AG09309 (cell line): ENCODE data around the gene ELSPBP1.

Experiments used
- DNase-seq: peaks from one replicate; pipeline ENCODE4 v3.0.0-alpha.2; 2010; ENCODE audit warnings: low read depth
- H3K4me3 ChIP-seq: 2 replicates; pipeline ENCODE4 v1.5.1; 2011; ENCODE audit warnings: mild to moderate bottlenecking, low read depth, low read length, moderate library complexity; ENCODE audit not compliant: control insufficient read depth
- CTCF ChIP-seq: IDR thresholded peaks from 2 replicates; pipeline ENCODE4 v1.5.1; 2011; ENCODE audit warnings: mild to moderate bottlenecking, low read depth, low read length, inconsistent platforms; ENCODE audit not compliant: insufficient read depth, control insufficient read depth; ENCODE audit errors: missing control alignments

The ELSPBP1 gene

GRCh38 chr19:48033604-48034003 is 39.2 kb downstream of the ELSPBP1 start:
- H3K4me3 ChIP-seq = no peak overlapping the region
- TF ChIP-seq CTCF = no peak
- DNase-seq = no peak

DNA sequence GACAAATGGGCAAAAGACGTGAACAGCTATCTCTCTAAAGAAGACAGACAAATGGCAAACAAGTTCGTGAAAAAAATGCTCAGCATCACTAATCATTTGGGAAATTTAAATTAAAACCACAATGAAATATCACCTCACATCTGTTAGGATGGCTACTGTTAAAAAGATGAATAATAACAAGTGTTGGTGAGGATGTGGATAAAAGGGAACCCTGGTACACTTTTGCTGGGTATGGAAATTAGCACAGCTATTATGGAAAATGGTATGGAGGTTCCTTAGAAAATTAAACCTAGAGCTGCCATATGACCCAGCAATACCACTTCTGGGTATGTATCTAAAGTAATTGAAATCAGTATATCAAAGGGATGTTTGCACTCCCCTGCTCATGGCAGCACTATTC is 42.3 kb downstream of the ELSPBP1 start:
- no peak overlapping the region for H3K4me3 ChIP-seq
- TF ChIP-seq CTCF = no peak
- no peak for DNase-seq

DNA sequence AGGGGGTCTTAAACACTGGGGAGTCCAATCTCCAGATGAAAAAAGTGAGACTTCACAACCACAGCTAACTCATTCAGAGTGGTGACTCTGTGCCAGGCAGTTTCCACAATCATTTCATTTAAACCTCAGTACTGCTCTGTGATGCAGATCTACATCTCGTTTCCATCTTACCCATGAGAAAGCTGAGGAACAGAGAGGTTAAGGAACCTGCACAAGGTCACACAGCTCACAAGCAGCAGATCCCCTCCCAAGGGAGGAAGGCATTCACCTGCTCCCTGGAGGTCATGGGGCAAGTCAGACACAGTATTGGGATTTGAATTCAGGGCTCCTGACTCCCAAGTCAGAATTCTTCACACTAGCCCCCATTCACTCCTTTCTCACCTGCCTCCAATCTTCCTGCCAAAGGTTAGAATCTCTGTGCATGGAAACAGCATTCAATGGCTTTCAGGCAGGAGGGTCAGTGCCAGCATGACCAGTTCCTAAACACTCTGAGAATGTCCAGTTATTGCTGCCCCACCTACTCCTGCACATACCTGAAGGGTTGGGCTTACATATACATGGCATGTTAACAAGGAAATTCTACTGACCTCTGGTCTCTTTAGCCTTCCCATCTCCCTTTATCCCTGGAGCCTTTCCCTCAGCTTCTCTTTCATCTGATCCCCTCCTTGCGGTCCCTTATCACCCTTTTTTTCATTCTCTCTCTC is 47.6 kb downstream of the ELSPBP1 start:
- TF ChIP-seq CTCF = no peak
- H3K4me3 ChIP-seq = no peak overlapping the region
- DNase-seq = no peak

DNA sequence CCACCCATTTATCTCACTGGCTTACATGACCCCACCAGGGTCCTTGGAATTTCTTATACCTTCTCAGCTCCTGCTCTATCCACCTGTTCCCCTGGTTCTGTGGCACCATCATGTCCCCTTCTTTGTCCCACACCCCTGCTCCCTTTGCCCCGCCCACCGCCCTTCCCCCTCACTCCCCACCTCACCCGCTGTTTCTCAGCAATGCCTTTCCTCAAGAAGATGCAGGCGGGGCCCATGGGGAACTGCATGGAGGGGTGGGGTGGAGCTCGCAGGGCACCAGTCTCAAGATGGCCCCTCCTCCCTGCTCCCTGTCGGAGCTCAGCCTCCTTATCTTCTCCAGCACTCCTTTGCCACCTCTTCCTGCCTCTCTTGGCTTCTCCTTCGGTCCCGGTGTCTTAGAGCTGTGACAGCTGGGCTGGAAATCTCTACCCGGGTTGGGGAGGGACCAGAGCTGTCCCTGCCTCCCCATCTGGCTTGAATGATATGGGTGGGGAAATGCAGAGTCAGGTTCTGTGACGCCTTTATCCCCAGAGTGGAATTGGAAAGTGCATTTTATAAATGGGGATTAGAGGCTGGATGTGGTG is 49.3 kb downstream of the ELSPBP1 start, which contains the start of gene CABP5:
Gene CABP5 (minus strand): TSS at position 405 of the 584 bp plus-strand sequence. CDS start 157 bp downstream, at position 248.
- TF ChIP-seq CTCF = no peak
- no peak for DNase-seq
- no peak within 1 kb of the TSS for H3K4me3 ChIP-seq

DNA sequence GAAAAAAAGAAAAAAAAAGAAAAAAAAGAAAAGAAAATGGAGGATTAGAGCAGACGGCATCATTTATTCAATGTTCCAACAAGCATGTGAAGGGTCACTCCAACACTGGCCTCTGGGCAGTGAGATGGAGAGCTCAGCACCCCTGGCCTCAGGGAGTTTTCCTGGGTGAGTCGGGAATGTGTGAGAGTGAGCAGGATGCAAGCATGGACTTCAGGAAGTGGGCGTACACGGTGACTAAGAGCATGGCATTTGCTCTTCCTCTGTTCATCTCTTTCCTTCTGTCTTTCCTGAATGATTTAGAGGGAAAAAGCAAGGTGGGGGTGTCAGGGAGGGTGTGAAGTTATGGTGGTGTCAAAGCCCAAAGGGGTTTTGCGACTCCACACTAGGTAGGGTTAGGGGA is 50.1 kb downstream of the ELSPBP1 start:
- H3K4me3 ChIP-seq = no peak overlapping the region
- no peak for DNase-seq
- no peak for TF ChIP-seq CTCF

DNA sequence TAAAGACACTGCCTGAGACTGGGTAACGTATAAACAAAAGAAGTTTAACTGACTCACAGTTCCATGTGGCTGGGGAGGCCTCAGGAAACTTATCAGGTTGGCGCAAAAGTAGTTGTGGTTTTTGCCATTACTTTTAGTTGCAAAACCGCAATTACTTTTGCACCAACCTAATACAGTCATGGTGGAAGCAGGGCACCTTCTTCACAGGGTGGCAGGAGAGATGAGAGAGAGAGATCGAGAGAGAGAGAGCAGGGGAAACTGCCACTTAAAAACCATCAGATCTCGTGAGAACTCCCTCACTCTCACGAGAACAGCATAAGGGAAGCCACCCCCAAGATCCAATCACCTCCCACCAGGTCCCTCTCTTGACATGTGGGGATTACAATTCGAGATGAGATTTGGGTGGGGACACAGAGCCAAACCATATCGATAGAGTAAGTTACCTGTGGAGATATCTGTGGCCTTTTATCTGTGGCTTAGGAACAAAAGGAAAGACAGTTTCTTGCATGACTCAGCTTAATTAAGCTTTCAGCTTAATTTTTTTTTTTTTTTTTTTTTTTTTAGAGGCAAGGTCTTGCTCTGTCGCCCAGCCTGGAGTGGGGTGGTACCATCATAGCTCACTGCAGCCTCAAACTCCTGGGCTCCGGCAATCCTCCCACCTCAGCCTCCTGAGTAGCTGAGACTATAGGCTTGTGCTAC is 57.1 kb downstream of the ELSPBP1 start:
- H3K4me3 ChIP-seq = no peak overlapping the region
- no peak for DNase-seq
- TF ChIP-seq CTCF = no peak
